IPS-NIHi11 (cell line): Measurements from ENCODE around the gene PRR35.

ENCODE experiments used
- DNase-seq: peaks from one replicate; pipeline ENCODE4 v3.0.0; 2012; ENCODE audit warnings: mixed read lengths, low spot score

Gene PRR35

DNA sequence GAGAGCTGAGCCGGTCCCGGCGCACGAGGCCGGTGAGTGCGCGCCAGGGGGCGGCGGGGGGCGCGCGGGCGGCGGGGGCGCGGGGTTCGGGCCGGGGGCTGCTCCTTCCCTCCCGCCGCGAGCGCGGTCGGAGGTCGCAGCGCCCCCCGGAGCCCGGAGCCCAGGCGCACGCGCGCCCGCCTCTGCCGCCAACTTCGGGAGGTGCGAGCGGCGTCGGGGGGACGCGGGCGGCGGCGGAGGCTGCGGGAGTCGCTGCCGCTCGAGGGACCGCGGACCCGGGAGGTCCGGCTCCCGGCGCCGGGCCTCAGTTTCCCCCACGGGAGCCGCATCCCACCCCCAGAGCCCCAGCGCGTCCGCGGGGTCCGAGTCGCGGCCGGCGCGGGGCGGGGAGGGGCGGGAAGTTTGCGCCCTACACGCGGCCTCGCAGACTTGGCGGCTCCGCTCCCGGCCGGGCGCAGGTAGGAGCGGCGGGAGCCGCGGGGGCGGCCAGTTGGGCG, at the start of gene PRR35:
PRR35 (plus strand) TSS at position 191 of the 497 bp plus-strand sequence. CDS start 2,901 bp downstream, outside the sequence.
- DNase-seq, result peak; percentile 76

DNA sequence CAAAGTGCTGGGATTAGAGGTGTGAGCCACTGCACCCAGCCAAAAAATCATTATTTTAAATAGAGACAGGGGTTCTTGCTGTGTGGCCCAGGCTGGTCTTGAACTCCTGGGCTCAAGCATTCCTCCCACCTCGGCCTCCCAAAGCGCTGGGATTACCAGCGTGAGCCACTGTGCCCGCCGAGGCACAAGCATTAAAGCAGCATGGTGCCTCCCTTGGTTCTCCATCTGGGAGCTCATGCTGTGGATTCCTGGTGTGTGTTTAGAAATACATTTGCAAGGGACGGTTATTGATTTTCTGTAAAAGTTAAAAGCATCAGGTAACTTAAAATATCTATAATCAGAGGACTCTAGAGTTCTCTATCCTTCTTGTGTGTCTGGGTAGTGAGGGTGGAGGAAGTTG, 47.4 kb upstream of the PRR35 start:
- DNase-seq, result no peak

DNA sequence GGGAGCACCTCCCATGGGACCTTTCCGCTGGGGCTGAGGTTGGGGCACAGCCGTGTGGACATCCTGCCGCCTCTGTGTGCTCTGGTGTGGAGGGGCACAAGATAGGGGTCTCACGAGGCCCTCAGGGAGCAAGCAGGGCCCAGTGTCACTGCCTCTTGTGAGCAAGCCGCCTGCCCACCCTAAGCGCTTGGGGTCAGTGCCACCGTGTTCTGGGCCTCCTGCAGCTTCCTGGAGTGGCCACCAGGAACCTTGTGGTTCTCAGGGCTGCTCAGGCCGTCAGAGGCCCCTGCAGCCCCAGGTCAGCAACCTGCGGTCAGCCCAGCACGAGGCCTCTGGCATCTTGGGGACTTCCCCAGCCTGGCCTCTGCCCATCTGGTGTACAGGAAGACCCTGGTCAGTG, 46.2 kb upstream of the PRR35 start:
- no peak for DNase-seq

DNA sequence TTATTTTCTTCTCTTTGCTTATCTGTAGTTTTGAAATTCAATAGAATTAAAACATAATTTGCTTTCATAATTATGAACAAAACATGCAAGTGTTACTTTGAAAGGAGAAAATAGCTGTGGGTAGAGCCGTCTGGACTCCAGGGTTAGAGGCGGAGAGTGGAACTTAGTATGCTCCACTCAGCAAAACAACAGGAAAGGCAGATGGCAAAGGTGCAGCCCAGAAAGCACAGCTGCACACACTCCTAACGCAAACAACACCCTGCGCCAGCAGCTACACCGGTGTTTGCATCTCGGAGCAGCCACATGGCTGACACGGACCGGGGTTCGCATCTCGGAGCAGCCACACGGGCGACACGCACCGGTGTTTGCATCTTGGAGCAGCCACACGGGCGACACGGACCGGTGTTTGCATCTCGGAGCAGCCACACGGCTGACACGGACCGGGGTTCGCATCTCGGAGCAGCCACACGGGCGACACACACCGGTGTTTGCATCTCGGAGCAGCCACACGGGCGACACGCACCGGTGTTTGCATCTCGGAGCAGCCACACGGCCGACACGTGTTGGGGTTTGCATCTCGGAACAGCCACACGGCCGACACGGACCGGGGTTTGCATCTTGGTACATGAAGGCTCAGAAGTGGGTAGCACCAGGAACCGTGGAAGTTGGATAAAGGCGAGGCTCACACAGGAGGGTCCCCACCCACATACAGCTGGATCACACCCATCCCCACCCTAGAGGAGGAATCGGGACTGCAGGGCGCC, 44.8 kb upstream of the PRR35 start:
- DNase-seq, result no peak

DNA sequence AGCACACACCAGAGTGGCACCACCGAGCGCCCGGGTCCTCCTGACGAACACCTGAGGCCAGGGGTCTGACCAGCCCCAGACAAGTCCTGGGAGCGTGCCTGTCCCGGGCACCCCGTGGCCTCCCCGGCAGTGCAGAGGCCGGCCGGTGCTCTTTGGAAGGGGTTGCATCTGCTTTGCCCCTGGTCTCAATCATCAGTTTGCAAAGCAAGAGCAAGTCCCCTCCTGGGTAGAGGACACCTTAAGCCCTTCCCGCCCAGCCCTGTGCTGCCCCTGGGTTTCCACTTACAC, 44.3 kb upstream of the PRR35 start:
- DNase-seq, result no peak

DNA sequence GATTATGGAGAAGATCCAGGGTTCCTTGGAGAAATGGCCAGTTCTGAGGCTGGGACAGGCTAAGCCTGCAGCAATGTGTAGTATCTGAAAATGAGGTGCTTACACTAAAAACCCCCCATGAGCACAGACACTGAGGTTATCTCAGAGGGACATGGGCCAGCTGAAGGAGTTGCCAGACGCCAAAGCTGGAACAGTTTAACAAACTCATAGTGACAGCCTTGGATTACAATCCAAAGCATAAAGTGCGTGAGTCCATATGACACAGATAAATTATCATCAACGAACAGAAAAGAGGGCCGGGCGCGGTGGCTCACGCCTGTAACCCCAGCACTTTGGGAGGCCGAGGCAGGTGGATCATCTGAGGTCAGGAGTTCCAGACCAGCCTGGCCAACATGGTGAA, 43.9 kb upstream of the PRR35 start:
- DNase-seq, result no peak

DNA sequence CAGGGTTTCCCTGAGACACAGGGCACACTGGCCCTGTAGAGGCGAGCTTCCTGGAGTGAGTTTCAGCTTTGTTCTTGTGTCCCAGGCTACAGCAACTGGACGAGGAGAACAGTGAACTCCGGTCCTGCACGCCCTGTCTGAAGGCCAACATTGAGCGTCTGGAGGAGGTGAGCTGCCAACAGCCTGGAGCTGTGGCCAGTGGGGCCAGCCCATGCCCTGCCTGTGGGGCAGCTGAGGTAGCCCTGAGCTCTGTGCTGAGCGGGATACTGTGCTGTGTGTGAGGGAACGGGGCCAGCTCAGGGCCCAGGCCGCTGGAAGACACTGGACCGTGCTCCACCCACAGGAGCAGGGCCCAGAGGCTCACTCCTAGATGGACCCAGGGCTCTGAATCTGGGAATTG, 41.3 kb upstream of the PRR35 start:
- DNase-seq, result no peak

DNA sequence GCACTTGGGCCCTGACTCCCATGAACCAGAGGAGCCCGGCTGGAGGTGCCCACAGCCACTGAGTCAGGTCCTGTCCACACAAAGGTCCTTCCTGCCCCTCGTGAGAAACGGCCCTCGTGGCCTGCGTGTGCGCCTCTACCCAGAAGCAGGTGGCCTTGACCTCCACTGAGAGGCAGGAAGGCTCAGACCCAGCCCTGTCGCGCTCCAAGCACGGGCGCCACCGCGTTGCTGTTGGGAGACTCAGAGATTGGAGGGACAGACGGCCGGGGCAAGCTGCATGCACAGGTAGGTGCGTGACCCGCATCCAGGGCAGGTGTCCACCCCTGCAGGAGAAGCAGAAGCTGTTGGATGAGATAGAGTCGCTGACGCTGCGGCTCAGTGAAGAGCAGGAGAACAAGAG, 40.8 kb upstream of the PRR35 start:
- no peak for DNase-seq

DNA sequence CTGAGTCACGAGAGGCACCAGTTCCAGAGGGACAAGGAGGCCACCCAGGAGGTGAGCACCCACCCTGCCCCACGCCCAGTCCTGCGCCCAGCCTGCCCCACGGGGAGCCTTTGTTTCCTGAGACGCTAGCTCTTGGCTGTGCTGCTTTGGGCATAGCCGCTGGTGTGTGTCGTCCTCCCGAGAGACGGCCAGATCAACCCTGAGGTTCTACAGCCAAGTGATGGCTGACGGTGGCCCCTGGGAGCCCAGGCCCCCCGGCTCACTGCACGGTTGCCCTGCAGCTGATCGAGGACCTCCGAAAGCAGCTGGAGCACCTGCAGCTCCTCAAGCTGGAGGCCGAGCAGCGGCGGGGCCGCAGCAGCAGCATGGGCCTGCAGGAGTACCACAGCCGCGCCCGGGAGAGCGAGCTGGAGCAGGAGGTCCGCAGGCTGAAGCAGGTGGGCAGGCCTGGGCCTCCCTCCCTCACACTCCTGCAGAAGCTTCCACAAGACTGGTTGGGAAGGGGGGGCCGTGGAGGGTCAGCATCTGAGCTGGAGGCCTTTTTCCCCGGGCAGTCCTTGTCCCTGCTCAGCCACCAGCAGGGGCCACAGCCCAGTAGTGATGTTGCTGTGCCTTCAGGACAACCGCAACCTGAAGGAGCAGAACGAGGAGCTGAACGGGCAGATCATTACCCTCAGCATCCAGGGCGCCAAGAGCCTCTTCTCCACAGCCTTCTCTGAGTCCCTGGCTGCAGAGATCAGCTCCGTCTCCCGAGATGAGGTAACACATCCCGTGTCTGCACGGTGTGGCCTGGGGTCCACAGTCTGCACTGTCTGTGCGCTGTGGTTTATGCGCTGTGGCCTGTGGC, 40.1 kb upstream of the PRR35 start:
- no peak for DNase-seq

DNA sequence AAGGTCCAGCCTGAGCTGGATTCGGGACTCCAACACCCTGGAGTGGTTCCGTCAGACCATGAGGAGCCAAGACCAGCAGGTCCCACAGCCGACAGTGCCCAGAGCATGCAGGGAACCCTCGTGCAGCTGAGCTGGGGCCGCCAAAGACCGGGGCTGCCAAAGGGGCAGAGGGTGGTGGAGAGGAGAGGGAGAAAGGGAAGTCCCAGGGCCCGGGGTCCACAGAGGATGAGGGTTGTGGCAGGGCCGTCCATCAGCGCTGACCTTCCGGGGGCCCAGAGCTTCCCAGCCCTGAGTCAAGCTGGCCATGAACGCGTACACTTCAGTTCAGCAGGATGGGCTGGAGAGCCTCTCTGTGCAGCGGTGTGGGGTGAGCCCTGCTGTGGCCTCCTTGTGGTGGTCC, 39.3 kb upstream of the PRR35 start:
- DNase-seq, result no peak

DNA sequence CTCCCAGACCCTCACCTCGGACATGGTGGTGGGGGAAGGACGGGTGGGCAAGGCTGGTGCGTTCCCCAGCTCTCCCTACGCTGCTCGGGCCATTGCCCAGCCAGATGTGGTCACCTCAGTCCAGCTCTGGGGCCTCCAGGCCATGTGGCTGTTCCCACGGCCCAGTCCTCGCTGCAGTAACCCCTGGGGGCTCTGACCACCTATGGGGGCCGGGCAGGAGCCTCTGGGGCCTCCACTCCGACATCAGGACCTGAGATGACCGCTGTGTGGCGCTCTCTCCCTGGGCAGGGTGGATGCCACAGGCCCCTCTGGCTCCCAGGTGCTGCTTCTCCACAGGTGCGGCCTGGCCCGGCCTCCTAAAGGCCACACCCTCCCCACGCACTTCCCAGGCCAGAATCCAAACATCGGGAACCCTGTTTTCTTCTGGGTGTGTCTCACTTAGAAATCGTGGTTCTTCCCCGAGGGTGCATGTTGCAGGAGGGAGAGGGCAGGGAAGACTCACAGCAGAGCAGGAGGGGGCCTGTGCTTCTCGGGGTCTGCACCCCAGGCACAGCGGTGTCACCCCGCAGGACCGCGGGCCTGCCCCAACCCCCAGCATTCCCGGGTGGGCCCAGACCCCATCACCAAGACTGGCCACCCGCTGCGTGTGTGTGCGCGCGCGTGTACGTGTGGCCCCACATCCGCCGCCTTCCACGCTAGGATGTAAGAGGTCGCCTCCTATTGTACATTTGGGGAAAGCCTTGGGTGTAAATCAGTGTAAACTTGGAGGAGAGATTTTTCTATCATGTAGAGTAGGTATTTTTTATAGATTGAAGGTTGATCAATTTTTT, 38.6 kb upstream of the PRR35 start:
- DNase-seq, result peak; percentile 78

DNA sequence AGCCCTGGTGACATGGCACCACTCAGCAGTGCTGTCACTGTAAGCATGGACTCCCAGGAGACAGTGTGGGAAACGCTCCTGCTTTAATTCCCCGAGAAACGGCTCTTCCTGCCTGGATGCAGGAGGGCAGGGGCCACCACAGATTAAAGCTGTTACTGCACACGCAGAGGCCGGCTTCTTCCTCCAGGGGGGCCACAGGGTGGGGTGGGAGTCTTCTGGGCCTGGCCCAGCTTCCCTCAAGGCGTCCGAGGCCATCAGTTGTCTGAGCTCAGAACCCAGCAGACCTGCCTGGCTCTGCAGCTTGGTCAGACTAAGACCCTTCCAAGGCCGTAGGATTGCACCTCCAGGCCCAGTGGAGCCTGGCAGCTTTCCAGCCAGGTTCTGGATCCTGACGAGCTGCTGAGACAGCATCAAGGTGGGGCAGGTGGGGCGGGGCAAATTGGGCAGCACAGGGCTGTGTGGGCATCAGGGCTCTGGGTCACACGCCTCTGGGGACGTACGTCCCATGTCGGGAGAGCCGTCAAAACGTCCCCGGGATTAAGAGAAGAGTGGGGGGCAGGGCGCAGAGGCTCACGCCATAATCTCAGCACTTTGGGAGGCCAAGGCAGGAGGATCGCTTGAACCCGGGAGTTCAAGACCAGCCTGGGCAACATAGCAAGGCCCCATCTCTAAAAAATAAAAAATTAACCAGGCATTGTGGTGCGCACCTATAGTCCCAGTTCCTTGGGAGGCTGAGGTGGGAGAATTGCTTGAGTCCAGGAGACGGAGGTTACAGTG, 37.7 kb upstream of the PRR35 start:
- no peak for DNase-seq

DNA sequence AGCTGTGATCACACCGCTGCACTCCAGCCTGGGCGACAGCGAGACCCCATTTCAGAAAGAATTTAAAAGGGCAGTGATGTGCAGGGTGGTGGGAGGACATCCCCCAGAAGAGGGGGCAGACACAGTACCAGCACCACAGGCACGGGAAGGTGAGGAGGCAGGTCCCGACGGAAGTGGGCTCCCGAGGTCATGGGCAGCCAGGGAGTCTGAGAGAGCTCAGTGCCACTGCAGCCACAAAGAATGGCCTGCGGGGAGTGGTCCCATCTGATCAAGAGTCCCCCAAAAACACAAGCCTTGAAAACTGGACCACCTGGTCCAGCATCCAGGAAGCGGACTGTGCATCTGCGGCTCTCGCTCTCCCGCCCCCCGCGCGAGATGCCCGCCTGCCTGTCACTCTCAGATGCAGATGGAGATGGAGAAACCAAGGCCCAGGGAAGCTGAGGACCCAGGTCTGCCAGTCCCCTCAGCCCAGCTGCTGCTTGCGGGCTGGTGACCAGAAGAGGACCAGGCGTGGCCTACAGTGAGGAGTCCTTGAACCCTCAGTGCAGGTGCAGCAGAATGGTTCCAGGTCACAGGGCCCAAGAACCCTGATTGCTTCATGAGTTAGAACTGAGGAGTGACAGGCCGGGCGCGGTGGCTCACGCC, 37.0 kb upstream of the PRR35 start:
- DNase-seq, result no peak

DNA sequence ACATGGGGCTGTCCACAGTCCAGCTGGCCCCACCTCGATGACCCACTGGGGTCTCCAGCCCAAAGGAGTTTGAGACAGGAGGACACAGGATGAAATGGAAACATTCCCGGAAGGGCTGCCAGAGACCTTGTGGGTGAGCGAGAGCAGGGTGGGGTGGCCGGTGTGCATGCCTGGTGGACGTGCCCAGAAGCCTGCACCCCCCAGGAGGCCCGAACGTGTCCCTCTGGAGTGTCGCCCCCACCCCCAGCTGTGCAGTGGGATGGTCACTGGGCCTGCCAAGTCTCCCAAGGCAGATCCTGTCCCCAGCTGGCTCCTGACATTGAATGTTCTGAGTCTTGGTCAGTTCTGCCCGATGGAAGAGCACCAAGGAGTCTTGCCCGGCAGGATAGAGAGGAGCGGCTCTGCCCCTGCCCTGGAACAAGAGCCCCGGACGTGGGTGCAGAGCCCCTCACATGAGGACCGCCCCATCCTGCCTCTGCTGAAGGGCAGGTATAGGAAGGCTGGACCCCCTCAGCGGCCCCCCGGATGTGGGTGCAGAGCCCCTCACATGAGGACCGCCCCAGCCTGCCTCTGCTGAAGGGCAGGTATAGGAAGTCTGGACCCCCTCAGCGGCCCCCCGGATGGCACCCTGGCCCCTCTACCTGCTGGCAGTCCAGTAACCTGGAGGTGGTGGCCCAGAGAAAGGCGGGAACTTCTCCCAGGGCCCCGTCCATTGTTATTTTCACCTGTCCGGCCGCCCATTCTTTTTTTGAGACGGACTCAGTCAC, 35.7 kb upstream of the PRR35 start:
- DNase-seq, result no peak

DNA sequence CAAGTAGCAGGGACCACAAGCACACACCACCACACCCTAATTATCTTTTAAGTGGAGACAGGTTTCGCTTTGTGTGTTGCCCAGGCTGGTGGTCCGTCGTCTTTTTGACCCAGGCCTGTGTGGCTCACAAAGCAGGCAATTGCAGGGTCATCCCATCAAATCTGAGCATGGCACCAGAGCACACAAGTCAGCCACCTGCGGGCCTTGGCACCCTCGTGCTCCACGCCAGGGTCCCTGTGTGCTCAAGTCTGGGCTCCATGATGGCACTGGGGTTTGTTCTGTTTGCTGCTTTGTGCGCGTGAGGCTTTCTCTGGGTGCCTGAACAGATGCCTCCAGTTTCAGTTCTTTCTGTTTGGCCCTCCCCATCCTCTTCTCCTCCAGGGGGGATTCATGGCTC, 35.1 kb upstream of the PRR35 start:
- no peak for DNase-seq

DNA sequence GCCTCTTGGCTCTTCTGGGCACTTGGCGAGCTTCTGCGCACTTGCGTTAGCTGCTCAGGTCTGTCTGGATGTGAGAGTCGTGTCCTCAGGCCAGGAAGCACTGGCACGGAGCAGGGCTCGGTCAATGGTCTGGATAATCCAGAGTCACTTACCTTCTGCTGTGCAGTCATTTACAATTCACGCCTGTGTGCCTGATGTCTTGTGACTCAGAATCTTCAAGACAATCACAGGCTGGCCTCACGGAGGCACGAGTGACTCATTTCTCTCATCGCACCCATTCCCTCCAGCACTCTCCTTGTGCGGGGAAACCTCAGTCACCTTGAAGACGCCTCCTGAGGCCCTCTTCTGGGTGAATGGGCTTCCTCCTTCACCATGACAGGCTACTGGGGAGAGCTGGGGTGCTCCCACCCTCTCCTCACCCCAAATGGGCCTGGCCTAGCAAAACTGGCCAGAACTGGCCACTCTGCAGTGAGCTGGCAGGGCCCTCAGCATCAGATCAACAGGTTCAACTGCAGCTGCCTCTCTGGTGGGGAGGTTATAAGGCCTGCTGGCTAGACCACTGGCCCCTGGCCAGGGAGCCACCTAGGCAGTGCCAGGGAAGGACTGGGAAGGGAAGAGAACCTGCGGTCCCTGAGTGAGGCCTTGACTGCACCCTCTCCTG, 34.5 kb upstream of the PRR35 start:
- no peak for DNase-seq

DNA sequence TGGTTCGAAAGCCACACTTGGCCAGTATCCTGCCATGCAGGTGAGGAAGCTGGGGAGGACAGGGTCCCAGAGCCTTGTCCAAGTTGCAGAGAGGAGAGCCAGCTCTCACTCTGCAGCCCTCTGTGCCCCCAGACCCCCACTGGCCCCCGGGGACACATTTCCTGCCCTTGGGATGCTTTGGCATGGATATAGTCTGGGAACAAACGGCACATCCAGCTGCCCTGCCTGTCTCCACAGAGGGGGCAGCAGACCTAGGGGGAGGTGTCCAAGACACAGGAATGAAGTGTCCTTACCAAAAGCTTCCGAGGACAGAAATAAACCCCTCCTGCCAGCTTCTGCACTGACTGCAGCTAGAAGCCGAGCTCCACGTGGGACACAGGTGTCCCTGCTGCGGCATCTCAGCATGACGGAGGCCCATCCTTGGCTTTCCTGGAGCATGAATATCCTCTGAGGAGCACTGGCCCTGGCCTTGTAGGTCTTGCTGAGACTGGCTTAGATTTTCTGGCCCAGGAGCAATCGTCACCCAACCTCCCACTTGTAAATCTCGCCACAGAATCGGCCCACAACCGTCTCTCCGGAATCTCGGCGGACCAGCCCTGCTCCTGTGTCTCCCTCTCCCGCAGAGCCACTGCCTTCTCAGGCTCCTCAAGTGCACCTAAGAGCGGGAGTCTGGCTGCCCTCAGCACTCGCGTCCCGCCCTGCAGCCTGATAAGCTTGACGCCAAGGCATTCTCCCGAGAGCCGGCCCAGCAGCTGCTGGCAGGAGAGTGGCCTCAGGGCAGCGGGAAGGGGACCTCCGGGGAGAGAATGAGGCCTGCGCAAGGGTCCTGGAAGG, 33.8 kb upstream of the PRR35 start:
- DNase-seq, result no peak

DNA sequence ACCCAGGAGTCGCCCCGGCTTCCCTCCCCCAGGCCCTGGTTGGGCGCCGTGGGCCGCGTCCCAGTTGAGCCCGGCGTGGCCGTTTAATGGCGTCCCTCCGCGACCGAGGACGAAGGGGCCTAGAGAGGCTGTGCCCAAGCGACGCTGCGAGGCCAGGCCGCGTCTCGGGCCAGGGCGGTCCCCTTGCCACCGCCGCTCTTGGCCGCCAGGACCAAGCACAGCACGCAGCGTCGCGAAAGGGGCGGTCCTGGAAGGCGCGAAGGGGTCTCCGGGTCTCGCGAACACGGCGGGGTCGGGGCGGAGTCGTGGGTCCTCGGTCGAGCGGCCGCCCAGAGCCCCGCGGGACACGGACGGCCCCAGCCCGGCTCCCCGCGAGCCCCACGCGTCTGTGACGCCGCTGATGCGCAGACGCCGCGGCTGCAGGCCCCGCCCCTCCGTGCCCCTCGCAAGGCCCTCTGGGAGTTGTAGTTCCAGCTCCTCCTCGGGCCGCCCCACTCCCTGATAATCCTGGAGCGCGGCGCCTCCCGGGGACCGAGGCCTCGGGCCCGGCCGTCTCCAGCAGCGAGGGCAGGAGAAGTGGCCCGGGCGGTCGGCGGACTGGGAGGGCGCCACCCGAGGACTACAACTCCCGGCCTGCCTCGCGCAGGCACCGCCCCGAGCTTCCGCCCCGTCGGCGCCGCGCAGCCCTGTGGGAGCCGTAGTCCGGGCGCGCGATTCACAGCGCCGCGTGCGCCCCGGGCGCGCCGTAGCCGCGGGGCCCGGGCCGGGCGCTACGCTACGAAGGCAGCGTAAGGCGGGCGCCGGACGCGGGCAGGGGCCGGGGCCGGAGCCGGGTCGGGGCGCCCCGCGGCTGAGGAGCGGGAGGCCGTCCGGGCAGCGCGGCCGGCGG, 32.9 kb upstream of the PRR35 start, which contains the start of gene CAPN15:
CAPN15 (plus strand) TSS at position 698 of the 889 bp plus-strand sequence. CDS start 19,127 bp downstream, outside the sequence.
- peak; percentile 91 for DNase-seq
